GM19240 (cell line): Measurements from ENCODE around the gene RGS3.

Experiments used
- DNase-seq: peaks from one replicate; pipeline ENCODE4 v3.0.0; 2011; ENCODE audit warnings: low spot score; ENCODE audit not compliant: insufficient read length

Gene RGS3

DNA sequence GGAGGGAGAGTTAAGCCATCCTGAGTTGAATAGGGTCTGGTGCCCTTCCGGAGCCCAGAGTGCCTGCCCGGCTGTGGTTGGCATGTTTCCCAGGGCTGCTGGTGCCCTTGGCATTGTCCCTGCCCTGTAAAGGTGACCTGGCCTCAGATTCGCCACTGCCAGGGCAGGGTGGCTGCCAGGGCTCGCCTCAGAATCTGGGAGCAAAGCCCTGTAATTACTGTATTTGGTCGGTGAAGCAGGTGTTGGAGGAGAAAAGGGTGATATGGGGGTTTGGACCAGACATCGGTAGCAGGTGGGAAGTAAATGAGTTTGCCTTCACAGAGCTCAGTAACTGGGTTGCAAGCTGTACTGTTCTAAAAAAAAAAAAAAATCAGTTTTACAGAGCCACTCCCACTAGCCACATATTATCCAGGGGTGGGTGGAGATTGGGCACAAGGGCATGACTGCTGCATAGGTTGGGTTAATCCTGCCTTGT is 47.6 kb downstream of the RGS3 start:
- no peak for DNase-seq

- peak; percentile 43 for DNase-seq
Observed at GRCh38 chr9:113511856-113512761, 48.6 kb downstream of the RGS3 start.

- no peak for DNase-seq
Observed at GRCh38 chr9:113513111-113513510, 49.6 kb downstream of the RGS3 start.

DNA sequence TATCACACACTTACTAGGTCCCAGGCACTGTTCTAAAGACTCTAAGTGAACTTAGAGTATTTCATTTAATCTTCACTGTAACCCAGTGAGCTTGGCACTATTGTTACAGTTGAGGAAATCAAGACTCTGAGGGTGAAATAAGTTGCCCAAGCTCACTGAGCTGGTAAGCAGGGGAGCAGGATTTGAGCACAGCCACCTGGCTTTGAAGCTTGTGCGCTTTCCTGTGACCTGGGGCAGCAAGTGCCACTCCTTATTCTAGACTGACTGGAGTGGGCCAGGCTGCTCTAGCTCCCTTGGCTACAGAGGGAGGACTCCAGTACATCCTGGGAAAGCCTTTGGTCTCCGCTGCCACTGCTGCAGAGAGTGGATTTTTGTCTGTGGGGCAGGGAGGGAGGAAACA is 50.0 kb downstream of the RGS3 start:
- no peak for DNase-seq

DNA sequence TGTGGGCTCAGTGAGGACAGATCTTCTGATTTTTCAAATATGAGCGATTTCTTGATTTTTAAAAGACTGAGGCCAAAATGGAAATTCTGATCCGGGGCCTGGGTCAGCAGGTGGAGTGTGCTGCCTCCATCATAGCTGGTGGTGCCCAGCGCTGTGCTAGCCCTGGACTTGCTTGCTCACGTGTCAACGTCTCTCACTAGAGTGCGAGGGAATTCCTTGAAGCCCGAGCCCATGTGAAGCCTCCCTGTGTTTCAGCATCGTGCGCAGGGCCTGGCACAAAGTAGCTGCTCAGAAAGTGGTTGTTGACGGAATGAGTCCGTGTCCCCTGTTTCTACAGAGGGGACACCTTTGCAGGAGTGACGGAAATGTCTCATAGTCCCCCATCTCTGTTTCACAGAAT is 50.5 kb downstream of the RGS3 start:
- no peak for DNase-seq

DNA sequence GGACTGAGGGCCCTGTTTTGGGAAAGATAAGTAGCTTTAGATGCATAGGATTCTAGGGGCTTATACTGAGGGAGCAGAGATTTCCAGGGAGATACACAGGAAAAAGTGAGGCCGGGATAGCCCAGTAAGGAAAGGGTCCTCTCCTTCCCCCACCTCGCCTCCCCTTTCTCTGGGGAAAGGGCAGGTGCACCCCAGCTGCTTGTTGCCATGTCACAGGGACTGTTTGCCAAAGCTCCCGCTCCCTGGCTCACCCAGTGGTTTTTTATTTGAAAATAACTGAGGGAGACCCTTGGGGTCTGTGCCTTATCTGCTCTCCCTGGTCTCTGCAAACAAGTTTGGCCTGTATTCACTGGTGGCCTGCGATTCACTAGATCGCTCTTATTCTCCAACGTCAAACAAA is 51.2 kb downstream of the RGS3 start:
- DNase-seq: no peak

DNA sequence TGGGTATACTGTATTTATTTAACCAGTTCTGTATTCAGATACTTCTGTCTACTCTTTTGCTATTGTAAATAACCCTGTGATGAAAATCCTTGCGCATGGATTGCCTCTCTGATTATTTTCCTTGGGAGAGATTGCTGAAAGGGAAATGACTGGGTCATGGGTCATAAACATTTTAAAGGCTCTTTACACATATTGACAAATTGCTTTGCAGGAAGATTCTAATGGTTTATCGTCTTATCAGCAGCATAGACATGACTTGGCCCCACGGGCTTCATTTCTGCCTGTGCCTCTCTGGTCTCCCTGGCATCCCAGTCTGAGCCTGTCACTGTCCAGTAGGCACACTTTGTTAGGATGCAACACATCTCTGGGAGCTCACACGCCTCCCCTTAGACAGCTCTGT is 52.3 kb downstream of the RGS3 start:
- no peak for DNase-seq

- DNase-seq: peak; percentile 72
Observed at GRCh38 chr9:113516840-113517577, 53.5 kb downstream of the RGS3 start.

- no peak for DNase-seq
Observed at GRCh38 chr9:113519426-113520108, 56.0 kb downstream of the RGS3 start.

GRCh38 chr9:113520109-113520642 is 56.6 kb downstream of the RGS3 start:
- no peak for DNase-seq

DNA sequence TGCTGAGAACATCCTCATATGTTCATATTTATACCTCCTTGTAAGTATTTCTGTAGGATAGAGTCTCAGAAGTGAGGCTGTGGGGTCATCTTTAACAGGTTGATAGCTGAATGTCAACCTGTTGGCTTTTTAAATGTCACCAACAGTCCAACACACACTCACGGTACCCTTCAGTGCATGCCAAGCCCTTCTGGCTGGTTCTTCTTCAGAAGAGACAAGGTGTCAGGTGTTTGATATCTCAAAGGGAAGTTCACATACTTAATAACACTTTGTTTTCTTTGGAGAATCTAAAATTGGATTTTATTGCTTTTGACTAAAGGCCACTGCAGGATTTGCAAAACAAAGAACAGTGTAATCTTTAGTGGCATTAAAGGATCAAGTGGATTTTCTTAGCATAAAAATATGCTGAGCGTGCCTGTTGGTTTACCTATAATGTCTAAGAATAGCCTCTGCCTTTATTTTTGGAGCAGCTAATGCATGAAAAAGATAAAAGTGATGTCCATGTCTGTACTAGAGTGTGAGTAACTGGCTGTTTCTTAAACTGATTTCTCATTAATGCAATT is 58.2 kb downstream of the RGS3 start:
- DNase-seq: no peak

- DNase-seq: no peak
Observed at GRCh38 chr9:113522419-113522818, 58.9 kb downstream of the RGS3 start.

DNA sequence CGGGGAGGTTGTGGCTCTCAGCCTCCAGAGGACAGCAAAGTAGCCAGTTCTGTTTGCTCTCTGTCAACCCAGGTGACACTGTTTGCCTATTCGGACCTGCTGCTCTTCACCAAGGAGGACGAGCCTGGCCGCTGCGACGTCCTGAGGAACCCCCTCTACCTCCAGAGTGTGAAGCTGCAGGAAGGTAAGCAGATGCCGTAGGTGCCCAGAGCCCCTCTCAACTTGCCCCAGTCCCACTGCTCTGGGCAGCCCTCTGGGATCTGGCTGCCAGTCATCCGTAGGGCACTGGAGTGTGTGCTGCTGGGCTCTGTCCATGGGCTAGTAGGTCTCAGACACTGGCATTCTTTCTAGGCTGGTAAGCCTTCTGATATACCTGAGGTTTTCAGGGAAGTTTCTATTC is 59.3 kb downstream of the RGS3 start:
- no peak for DNase-seq

- DNase-seq: peak; percentile 52
Observed at GRCh38 chr9:113523421-113524141, 60.1 kb downstream of the RGS3 start.

DNA sequence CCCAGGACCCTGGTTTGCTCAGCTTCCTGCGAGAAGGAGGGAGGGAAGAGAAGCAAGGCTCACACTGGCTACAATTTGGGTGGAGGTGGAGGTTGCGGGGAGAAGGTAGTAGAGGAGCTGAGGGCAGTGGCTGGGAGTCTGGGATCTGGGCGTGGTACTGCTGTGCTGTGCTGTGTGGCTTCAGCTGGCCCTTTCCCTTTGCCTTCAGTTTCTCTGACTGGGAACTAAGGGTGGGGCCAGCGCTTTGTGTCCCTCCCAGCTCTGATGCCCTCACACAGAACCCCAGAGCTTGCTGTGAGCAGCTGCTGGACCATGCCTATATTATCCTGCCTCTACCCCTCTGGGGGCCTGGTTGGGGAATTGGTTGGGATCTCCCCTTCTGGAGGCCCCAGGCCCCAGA is 60.9 kb downstream of the RGS3 start:
- no peak for DNase-seq

DNA sequence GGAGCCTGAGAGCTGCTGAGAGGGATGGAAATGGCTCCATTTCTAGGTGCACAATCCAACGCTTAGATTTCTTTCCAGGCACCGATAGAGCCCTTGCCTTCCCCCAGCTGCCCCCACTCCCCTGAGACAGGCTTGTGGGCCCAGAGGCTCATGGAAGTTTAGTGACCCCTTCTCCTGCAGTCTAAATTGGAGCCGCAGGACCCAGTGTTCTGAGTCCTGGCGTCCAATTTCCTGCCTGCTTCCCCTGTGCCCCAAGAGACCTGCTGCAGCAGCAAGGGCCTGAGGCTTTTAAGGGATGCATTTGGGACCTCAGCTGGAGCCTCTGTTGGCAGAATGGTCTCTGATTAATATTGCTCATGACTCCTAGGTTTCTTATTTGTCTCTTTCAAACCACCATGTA is 61.7 kb downstream of the RGS3 start:
- no peak for DNase-seq

DNA sequence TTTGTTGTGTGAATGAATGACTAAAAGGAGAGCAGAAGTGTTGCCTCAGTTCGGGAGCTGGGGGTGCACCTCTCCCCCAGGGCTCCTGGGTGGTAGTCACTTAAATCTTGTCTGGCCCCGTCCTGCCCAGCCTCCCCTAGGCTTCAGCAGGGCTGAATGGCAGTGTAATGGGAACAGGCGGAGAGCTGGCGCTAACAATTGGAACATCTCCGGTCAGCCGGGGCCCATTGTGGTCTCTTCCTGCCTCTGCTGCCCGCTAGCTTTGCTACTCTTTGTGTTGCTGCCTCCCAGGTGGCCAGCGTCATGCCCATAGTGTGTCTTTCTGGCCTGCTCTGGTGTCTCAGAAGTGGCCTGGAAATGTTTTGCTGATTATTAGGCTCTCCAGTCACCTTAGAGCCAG is 62.3 kb downstream of the RGS3 start:
- no peak for DNase-seq

GRCh38 chr9:113526231-113526746 is 62.8 kb downstream of the RGS3 start:
- no peak for DNase-seq

GRCh38 chr9:113526841-113527240 is 63.3 kb downstream of the RGS3 start:
- no peak for DNase-seq

DNA sequence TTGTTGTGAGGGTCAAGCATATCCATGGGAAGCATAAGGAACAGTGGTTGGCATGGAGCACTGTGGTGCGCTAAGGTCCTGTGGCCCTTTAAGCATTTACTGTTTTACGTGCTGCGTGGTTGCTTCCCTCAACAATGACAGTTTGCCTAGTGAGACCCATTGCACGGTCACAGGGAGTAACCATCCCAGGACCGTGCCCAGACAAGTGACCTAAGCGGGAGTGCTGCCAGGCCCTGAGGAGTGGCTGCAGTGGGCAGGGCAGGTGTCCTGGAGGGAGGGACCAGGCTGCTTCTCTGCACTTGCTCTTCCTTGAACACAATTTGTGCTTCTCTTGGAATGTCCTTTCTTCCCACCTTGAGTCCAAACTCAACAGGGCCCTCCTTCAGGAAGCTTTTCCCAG is 64.6 kb downstream of the RGS3 start:
- no peak for DNase-seq
